Mucosa of gallbladder (tissue), 1 donor: ENCODE measurements around the gene ESF1. TPM values are rescaled to one million over a fixed set of nuclear protein-coding genes. Genes with fewer than 3 reads are reported as not detected.
A peak's percentile ranks its signal among the peaks of the same experiment; 100 is the strongest.

ENCODE experiments used
- DNase-seq: peaks from one replicate; pipeline ENCODE4 v3.0.0-alpha.2; 2020; ENCODE audit warnings: low spot score
- total RNA-seq: library from RNA; stranded (reverse); gene quantifications from one replicate; pipeline ENCODE4 v1.2.1, GENCODE V29; 2021
- donor health status: DM: no; HTN: no; CAD: no.

Gene ESF1
- 11.6 TPM for total RNA-seq

DNA sequence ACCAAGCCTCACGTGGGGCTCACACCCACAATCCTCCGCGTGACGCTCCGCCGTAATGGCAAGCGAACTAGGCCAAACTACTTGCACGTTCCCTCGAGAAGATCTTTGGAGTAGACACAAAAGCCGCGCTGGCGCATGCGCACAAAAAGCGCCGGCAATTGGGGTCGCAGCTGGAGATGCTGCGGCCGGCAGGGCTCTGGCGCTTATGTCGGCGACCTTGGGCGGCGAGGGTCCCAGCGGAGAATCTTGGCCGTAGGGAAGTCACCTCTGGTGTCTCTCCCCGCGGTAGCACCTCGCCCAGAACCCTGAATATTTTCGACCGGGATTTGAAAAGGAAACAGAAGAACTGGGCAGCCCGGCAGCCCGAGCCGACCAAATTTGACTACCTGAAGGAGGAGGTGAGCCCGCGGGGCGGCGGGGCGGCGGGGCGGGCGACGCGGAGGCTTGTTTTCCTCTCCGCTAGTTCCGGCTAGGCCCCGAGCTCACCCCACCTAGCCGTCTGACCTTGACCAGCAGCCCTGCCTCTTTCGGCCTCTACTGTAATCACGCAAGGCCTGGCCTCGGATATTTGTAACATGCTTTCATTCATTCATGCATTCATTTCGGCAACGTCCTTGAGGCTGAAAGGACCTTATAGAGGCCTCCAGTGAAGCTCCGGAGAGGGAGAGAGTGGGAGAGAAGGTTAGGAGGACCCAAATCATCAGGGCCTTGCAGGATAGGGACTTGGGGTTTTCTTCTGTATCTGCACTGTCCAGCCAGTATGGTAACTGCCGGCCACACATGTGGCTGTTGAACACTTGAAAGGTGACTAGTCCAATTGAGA lies at the start of gene ESF1, which contains the start of gene NDUFAF5:
Gene ESF1 (minus strand): TSS at position 27 of the 823 bp plus-strand sequence. CDS start 1,779 bp downstream, outside the sequence.
Gene NDUFAF5 (plus strand): TSS at position 136 of the 823 bp plus-strand sequence. CDS start 41 bp downstream, at position 177.
- DNase-seq, result peak; percentile 98

GRCh38 chr20:13831476-13831875 lies 46.8 kb upstream of the ESF1 start:
- no peak for DNase-seq

GRCh38 chr20:13825465-13825864 lies 40.7 kb upstream of the ESF1 start:
- DNase-seq, result no peak

- DNase-seq, result no peak
Measured at GRCh38 chr20:13824459-13824858, 39.7 kb upstream of the ESF1 start.

DNA sequence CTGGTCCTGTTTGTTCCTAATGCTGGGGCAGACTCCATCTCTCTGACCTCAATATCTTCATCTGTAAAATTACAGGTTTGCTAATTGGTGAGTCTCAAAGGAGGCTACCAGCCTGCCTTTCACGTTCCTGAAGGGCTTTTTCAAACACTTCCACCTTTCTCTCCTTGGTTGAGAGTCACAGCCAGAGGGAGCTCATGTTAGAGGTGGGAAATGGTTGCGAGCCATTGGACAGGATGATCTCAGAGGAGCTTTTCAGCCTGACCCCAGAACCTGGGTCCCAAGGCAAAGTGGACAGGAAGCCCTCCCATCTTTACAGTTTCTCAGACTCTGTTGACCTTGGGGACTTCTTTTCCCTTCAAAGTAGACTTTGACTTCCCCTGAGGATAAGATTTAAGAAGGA lies 37.7 kb upstream of the ESF1 start:
- no peak for DNase-seq

DNA sequence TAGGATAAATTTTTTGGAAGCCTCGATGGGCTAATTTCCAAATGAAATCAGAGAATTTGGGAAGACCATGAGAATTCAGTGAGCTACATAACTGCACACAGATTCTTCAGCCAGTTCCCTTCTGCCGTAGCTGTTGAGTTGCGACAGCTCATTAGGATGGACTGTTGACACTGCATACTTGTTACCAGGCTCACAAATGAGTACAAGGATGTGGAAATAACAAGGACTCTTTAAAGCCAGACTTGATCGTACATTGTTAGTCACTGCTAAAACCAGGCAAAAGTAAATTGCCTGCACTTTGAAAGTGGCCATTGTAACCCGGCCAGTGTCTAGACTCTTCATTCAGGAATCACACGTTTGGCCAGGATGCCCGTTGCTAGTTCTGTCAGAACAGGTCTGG lies 37.2 kb upstream of the ESF1 start:
- DNase-seq, result no peak

DNA sequence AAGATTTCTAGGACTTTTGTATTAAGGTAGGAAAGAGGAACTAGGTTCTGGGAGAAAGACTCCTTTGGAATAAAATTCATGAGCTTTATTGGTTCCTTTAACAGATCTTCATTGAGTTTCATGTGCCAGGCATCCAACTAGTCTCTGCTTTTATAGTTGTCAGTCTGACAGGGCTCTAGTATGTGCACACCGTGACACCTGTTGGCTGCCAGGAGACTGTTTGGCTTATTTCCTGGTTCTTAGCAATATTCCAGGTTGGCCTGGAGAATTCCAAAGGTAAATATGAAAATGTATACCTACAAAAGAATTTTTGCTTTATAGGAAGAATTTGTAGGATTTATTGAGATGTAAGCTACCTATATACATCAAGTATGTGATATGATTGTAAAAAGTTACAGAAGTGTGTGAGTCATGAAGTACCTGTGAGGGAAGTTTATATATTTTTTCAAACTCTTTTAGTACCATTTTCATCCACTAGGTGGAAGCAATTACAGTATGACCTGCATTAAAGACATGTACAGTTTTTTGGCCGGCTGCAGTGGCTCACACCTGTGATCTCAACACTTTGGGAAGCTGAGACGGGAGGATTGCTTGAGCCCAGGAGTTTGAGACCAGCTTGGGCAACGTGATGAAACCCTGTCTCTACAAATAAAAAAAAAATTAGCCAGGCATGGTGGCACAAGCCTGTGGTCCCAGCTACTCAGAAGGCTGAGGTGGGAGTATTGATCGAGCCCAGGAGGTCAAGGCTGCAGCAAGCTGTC lies 35.3 kb upstream of the ESF1 start:
- no peak for DNase-seq

DNA sequence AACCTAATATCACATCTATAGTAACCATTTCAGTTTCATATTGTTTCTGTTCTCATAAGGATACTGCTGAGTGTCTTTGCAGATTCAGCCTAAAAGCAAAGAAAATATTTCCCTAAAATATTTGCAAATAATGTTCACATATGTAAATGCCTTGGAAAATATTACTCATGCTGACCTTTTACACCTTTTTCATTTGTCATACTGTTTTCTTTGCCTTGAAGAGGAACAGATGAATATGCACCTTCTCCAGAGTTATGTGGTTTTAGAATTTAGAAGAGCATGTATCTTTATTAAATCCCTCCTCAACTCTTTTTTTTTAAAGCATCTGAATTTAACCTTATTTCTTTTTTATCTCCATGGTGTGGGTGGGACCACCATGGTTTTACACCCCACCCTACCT lies 32.6 kb upstream of the ESF1 start:
- no peak for DNase-seq

- no peak for DNase-seq
Measured at GRCh38 chr20:13816757-13817156, 32.0 kb upstream of the ESF1 start.

GRCh38 chr20:13814672-13815071 lies 30.0 kb upstream of the ESF1 start:
- no peak for DNase-seq

DNA sequence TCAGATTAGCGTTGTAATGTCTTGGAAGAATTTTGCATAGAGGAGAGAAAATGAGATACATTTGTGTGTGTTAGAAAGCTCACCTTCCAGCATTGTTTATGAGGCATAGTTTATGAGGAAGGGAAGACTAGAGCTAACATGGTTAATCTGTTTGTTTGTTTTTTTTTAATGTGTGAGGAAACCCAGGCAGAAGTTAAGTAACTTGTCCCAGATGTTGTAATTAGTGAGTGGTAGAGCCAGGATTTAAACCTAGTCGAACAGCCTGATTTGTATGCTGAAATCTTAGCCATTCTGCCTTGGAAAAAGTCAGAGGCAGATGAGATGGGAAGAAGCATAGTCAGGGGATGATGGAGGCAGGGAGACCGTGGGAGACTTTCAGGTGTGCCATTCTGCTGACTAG lies 29.2 kb upstream of the ESF1 start:
- no peak for DNase-seq

DNA sequence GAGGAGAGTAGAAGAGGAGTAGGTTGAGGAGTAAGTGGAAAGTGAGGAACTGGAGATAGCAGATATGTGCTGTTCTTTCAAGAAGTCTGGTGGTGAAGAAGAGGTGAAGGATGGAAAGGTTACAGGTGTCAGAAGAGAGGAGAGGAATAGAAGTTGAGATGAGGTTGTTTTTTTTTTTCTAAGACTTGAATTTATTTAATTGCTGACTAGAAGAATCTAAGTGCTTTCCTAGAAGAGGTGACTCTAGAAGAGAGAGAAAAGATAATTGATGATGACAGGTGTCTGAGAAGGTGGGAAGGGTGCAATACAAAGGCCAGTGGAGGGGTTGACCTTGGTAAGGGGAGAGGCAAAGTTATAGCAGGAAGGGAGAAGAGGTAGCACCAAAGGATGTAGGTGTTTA lies 25.7 kb upstream of the ESF1 start:
- DNase-seq, result no peak

GRCh38 chr20:13809855-13810254 lies 25.1 kb upstream of the ESF1 start:
- no peak for DNase-seq

- DNase-seq, result no peak
Measured at GRCh38 chr20:13809373-13809772, 24.7 kb upstream of the ESF1 start.

DNA sequence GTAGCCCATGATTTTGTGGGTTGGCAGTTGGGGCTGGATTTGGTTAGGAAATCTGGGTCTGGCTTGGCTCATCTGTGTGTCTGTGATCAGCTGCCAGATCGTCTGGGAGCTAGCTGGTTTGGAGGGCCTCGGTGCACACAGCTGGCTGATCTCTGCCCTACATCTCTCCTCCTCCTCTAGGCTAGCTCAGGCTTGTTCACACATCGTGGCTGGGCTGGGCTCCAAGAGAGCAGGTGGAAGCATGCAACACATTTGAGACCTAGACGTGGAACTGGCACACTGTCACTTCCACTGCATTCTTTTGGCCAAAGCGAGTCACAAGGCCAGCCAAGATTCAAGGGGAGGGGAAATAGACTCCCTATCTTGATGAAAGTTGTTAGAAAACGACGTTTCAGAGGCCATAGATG lies 16.0 kb upstream of the ESF1 start:
- peak; percentile 82 for DNase-seq

DNA sequence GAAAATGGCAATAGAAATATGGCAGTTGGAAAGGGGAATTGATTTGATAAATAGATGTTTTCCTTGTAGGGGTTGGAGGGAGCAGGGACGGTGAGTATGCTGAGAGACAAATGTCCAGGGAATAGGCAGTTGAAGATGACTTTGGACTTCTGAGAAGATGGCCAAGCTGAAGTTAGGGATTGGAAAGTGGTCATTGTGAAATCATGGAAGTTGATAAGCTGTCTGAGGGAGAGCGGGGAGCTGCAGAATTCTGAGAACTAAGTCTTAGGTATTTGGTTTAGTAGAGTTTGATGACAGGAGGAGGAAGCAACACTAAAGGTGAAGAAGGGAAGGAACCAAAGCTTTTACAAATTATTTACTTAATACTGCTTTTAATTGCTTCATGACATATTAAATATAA lies 15.3 kb upstream of the ESF1 start:
- no peak for DNase-seq

- no peak for DNase-seq
Measured at GRCh38 chr20:13799040-13799439, 14.3 kb upstream of the ESF1 start.

DNA sequence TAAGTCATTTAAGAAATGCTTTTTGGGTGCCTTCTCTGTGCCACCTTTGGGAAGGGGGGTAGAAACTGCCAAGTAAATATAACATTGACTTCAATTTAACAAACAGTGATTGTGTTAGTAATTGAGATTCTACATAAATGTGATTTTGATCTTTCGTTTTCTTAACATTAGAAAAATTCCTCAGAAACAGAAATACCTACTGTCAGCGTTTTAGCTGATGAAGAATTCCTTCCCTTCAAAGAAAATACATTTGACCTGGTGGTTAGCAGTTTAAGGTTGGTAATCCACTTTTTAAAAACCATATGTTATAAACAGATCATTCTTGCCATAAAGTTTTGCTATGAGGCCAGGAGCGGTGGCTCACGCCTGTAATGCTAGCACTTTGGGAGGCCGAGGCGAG lies 9.9 kb upstream of the ESF1 start:
- no peak for DNase-seq

GRCh38 chr20:13793001-13793400 lies 8.3 kb upstream of the ESF1 start:
- no peak for DNase-seq

DNA sequence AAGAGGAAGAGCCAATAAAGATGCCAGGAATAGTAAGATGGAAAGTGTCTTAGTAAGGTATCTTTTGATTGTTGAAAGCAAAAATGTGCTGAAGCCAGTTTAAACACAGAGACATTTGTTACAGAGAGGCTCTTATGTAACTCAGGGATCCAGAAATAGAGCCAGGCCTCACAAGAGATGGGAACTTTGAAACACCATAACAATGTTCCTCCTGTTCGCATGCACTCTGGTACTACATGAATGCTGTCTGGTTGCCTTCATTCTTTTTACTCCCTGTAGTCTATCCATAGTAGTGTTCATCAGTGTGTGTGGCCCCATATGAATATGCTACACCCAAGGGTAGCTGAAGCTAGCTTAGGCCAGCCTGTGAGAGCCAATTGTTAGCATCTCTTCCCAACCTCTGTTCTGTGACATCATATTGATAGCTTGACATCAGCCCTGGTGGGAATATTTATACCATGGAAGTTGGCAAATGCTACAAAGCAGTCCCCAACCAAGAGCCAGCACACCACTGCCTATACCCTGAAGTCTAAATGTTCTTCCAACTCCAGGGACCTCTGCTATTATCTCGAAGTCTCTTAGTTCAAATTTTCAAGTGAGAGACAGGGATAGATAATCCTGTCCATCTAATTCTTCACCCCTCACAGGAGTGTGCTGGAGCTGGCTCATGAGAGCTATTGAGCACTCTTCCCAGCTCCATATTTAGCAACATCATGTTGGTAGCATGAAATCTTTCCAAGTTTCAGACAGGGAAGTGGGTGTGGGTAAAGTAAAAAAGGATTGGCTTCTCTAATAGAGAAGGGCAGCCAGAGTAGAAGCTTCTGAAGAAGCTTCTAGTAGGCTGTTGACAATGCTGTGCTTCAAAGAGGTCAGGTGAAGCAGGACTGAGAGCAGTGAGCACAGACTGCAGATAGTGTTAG lies 7.1 kb upstream of the ESF1 start:
- DNase-seq, result no peak

GRCh38 chr20:13790708-13791107 lies 6.0 kb upstream of the ESF1 start:
- no peak for DNase-seq
